ENCODE results near the gene ACBD4.

DNA sequence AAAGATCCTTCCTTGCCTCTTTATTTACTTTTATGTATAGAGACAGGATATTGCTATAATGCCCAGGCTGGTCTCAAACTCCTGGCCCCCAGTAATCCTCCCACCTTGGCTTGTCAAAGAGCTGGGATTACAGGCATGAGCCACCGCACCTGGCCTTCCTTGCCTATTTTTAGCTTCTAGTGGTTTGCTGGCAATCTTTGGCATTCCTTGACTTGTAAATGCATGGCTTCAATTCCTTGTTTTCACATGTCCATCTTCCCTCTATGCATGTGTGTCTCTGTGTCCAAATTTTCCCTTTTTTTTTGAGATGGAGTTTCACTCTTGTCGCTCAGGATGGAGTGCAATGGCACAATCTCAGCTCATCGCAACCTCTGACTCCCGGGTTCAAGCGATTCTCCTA is 48.7 kb downstream of the ACBD4 start:
- TF ChIP-seq POLR2A (IDR thresholded peaks at IDR 0.05) = no peak
- TF ChIP-seq, protein P1, sequence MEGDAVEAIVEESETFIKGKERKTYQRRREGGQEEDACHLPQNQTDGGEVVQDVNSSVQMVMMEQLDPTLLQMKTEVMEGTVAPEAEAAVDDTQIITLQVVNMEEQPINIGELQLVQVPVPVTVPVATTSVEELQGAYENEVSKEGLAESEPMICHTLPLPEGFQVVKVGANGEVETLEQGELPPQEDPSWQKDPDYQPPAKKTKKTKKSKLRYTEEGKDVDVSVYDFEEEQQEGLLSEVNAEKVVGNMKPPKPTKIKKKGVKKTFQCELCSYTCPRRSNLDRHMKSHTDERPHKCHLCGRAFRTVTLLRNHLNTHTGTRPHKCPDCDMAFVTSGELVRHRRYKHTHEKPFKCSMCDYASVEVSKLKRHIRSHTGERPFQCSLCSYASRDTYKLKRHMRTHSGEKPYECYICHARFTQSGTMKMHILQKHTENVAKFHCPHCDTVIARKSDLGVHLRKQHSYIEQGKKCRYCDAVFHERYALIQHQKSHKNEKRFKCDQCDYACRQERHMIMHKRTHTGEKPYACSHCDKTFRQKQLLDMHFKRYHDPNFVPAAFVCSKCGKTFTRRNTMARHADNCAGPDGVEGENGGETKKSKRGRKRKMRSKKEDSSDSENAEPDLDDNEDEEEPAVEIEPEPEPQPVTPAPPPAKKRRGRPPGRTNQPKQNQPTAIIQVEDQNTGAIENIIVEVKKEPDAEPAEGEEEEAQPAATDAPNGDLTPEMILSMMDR (IDR thresholded peaks at IDR 0.05 in 8 of 11, conservative IDR thresholded peaks at IDR 0.05 in 3 of 11) = no peak

All from spleen (tissue), 7 donors.